PFSK-1 (cell line): Measurements from ENCODE around the gene AKAP1.

ENCODE experiments used
- FOXP2 ChIP-seq: optimal IDR thresholded peaks from 2 replicates; pipeline ENCODE3; 2011; ENCODE audit warnings: borderline replicate concordance, control low read depth, inconsistent platforms; ENCODE audit not compliant: insufficient read depth; ENCODE audit errors: extremely low read length, extremely low read depth
- POLR2AphosphoS5 ChIP-seq: IDR thresholded peaks from 2 replicates; pipeline ENCODE4 v1.6.1; 2012; ENCODE audit warnings: low read depth, mild to moderate bottlenecking, control low read depth, low read length, moderate library complexity
- SIN3A ChIP-seq: IDR thresholded peaks from 2 replicates; pipeline ENCODE4 v1.6.1; 2012; ENCODE audit warnings: mild to moderate bottlenecking, low read length, moderate library complexity, borderline replicate concordance; ENCODE audit not compliant: insufficient read depth
- TAF1 ChIP-seq: IDR thresholded peaks from 2 replicates; pipeline ENCODE4 v1.6.1; 2012; ENCODE audit warnings: low read length, control low read depth, borderline replicate concordance; ENCODE audit not compliant: insufficient read depth
- TF ChIP-seq, protein P1 (sequence below), 2 experiments: IDR thresholded peaks; 2 replicates each; pipeline versions ENCODE4 v1.6.1 to v1.8.0; 2011 to 2012; ENCODE audit warnings: low read depth in 2 of 2, low read length in 2 of 2, control low read depth in 1 of 2, inconsistent platforms in 1 of 2, mild to moderate bottlenecking in 1 of 2, moderate library complexity in 1 of 2; ENCODE audit not compliant: insufficient read depth in 1 of 2

AKAP1 gene

GRCh38 chr17:57121308-57122042, 36.4 kb downstream of the AKAP1 start:
- TF ChIP-seq SIN3A (no peak), TAF1 (no peak), FOXP2 (no peak), POLR2AphosphoS5 (no peak)
- TF ChIP-seq, protein P1, sequence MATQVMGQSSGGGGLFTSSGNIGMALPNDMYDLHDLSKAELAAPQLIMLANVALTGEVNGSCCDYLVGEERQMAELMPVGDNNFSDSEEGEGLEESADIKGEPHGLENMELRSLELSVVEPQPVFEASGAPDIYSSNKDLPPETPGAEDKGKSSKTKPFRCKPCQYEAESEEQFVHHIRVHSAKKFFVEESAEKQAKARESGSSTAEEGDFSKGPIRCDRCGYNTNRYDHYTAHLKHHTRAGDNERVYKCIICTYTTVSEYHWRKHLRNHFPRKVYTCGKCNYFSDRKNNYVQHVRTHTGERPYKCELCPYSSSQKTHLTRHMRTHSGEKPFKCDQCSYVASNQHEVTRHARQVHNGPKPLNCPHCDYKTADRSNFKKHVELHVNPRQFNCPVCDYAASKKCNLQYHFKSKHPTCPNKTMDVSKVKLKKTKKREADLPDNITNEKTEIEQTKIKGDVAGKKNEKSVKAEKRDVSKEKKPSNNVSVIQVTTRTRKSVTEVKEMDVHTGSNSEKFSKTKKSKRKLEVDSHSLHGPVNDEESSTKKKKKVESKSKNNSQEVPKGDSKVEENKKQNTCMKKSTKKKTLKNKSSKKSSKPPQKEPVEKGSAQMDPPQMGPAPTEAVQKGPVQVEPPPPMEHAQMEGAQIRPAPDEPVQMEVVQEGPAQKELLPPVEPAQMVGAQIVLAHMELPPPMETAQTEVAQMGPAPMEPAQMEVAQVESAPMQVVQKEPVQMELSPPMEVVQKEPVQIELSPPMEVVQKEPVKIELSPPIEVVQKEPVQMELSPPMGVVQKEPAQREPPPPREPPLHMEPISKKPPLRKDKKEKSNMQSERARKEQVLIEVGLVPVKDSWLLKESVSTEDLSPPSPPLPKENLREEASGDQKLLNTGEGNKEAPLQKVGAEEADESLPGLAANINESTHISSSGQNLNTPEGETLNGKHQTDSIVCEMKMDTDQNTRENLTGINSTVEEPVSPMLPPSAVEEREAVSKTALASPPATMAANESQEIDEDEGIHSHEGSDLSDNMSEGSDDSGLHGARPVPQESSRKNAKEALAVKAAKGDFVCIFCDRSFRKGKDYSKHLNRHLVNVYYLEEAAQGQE (IDR thresholded peaks at IDR 0.05; ENCODE audit: insufficient read depth in 1 of 2, low read depth in 2 of 2, low read length in 2 of 2) = no peak

- TF ChIP-seq POLR2AphosphoS5 (no peak), TAF1 (no peak), FOXP2 (no peak), SIN3A (no peak)
- TF ChIP-seq, protein P1 (IDR thresholded peaks at IDR 0.05; ENCODE audit: insufficient read depth in 1 of 2, low read depth in 2 of 2, low read length in 2 of 2) = no peak
Measured at GRCh38 chr17:57124053-57124452, 39.0 kb downstream of the AKAP1 start.

- TF ChIP-seq, protein P1 (IDR thresholded peaks at IDR 0.05; ENCODE audit: insufficient read depth in 1 of 2, low read depth in 2 of 2, low read length in 2 of 2) = no peak
- TF ChIP-seq TAF1 (no peak), FOXP2 (no peak), POLR2AphosphoS5 (no peak), SIN3A (no peak)
Measured at GRCh38 chr17:57125406-57125805, 40.4 kb downstream of the AKAP1 start.

DNA sequence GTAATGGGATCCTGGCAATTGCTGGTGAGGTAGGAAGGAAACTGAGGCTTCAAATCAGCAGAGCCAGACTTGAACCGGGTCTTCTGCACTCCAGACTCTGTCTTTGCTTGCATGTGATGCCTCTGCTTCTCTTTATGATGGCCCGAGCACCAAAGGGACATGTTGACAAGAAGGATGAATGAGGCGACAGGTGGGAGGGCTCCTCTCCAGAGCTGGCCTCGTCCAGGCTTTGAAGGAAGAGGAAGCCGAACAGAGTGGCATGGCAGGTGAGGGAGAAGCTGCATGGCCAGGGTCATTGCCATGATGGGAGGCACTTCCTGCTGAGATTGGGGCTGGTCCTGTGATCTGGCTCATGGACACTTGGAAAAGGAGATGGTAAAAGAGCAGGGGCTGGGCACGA, 40.8 kb downstream of the AKAP1 start:
- TF ChIP-seq FOXP2 (no peak), SIN3A (no peak), POLR2AphosphoS5 (no peak)

DNA sequence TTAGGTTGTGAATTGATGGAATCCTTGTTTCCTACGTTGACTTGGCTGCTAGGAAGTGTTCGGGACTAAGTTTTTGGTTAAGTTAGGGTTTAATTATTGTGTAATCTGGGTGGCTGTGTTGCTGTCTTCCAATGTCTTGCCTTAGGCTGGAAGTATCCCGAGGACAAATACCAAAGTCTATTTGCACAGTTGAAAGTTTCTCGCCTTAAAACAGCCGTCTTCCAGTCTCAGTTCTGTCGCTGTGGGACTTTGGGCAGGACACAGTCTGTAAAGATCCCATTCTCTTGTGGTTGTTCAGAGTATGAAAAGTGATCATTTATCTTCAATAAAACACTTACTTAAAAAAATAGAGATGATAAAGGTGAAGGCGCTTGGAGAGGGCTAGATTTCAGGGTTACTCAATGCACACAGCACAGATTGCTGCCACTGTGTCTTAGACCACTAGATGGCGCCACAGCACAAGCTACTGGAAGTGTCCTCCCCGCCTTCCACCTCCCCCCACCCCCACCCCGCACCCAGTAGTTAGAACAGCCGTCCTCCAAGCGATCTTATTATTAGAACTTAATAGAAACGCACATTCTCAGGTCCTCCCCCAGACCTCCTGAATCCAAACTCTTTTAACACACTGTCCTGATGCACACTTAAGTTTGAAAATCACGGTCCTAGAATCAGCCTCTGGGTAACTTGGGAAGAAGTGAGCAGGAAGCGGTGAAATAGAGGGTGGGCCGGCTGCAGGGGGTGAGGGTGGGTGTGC, 45.8 kb downstream of the AKAP1 start:
- TF ChIP-seq POLR2AphosphoS5 (no peak), FOXP2 (no peak), TAF1 (no peak), SIN3A (no peak)
- TF ChIP-seq, protein P1 (IDR thresholded peaks at IDR 0.05; ENCODE audit: insufficient read depth in 1 of 2, low read depth in 2 of 2, low read length in 2 of 2) = no peak
